HG03135 (cell line): ENCODE data around the gene RBPMS2.
"Not testable (repeated sequence)": the region's sequence is repeated elsewhere in the genome, so short reads cannot be mapped to it uniquely, and the experiment has no call there.

ENCODE experiments used
- ATAC-seq: cut with Tn5 transposase; IDR thresholded peaks from one replicate; pipeline ENCODE4 v1.9.1; 2021; ENCODE audit warnings: mild to moderate bottlenecking, moderate library complexity; ENCODE audit not compliant: unreplicated experiment

Gene RBPMS2

DNA sequence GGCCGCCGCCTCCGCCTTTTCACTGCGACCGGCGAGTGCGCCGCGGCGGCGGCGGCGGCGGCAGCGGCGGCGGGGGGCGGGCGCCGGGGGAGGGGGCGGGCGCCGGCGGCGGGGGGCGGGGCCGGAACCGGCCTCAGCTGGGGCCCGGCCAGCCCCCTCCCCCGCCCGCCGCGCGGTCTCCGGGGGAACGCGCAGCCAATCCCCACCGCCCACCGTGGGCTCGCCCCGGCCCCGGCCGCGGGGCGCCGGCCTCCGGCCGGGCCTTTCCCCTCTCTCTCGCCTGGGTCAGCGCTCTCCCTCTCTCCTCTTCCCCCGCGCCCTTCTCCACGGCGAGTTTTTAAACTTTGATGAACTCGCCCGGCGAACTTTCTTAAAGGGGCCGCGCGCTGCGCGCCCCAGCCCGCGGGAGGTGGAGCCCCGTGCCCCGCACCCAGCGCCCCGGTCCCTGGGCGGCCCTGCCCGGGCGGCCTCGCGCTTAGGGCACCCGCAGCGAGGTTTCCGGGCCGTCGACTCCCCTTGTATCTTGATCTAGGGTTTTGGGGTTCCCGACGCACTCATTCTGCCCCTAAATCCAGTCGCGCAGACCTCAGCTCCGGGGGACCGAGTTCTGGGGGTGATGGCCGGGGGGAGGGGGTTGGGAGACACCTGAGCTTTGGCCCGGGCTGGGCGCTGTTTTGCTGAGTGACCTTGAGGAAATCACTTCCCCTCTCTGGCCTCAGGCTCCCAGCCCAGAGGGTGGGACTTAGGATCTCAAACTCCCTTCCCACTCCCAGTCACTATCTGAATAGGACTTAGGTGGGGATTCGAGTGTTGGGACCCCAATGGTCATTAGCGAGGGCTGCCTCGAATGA is at the start of gene RBPMS2:
Gene RBPMS2 (minus strand): TSS at position 39 of the 851 bp plus-strand sequence. CDS start 270 bp downstream, outside the sequence.
- no peak for ATAC-seq

DNA sequence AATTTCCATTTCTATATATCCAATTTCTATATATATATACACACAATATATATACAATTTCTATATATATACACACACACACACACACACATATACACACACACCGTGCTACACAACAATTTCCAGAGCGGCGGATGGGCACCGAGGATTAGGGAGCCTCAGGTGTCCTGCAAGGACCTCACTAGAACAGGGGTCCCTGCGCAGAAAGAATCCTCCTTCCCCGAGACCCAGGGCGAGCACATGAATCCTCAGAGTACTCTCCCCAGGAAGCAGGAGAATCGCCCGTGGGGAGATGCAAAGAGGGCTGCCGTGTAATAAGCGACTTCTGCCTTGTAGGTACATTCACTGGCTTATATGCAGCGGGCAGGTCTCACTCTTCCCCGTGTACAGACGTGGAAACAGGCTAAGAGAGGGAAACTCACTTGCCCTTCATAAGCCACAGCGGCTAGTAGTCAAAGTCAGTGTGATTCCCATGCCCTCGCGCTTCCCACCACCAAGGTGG is 49.6 kb upstream of the RBPMS2 start:
- no peak for ATAC-seq

- no peak for ATAC-seq
Measured at GRCh38 chr15:64816452-64816851, 41.1 kb upstream of the RBPMS2 start.

DNA sequence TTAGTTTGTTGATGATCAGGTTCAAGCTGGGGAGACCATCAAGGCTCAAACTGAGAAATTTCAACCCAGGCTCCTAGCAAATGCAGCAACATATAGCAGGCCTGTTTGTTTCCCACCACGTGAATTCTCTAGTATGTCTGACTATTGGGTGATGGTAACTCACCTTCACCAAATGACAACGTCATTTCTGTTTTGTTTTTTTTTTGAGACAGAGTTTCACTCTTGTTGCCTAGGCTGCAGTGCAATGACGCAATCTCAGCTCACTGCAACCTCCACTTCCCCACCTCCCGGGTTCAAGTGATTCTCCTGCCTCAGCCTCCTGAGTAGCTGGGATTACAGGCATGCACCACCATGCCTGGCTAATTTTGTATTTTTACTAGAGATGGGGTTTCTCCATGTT is 39.6 kb upstream of the RBPMS2 start:
- not testable (repeated sequence) for ATAC-seq

DNA sequence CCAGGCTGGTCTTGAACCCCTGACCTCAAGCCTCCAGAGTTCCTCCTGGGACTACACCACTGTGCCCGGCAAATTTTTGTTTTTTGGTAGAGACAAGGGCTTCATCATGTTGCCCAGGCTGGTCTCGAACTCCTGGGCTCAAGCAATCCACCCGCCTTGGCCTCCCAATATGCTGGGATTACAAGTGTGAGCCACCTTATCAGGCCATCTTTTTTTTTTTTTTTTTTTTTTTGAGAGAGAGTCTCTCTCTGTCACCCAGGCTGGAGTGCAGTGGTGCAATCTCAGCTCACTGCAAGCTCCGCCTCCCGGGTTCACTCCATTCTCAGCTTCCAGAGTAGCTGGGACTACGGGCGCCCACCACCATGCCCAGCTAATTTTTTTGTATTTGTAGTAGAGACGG is 38.9 kb upstream of the RBPMS2 start:
- ATAC-seq = not testable (repeated sequence)

- peak; percentile 37 for ATAC-seq
Measured at GRCh38 chr15:64813075-64813474, 37.7 kb upstream of the RBPMS2 start.

DNA sequence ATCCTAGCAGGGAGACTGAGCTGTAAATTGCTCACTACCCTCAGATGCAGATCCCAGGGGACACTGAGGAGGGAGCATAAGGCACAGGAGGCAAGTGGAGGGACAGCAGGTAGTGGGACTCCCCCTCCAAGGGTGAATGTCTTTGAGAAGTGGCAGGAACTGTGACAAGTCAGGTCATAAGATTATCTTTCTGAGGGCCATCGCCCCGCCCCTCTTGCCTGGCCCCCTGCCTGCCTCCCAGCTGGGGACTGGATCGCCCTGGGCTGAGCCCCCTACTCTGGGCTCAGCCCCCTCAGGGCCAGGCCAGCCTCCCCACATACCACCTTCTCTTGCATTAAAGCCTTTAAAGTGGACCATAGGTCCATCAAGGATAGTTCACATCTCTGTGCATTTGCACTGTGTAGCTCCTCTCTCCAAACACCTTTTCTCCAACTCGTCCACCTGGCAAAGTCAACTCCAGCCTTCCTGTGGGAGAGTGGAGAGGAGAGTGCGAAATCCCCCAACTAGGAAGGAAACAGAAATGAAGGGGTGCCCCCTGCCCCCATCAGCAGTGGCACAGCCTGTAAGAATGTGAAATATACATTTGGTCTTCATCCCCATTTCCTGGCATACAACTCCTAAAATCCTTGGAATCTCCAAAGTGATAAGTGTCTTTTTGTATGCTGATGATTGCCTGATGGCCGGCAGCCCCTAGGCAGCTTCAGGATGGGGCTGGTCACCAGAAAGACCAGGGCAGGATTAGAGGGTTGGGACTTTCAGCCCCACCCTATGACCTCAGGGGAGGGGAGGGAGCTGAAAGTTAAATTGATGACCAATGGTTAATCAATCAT is 35.3 kb upstream of the RBPMS2 start:
- ATAC-seq = no peak

DNA sequence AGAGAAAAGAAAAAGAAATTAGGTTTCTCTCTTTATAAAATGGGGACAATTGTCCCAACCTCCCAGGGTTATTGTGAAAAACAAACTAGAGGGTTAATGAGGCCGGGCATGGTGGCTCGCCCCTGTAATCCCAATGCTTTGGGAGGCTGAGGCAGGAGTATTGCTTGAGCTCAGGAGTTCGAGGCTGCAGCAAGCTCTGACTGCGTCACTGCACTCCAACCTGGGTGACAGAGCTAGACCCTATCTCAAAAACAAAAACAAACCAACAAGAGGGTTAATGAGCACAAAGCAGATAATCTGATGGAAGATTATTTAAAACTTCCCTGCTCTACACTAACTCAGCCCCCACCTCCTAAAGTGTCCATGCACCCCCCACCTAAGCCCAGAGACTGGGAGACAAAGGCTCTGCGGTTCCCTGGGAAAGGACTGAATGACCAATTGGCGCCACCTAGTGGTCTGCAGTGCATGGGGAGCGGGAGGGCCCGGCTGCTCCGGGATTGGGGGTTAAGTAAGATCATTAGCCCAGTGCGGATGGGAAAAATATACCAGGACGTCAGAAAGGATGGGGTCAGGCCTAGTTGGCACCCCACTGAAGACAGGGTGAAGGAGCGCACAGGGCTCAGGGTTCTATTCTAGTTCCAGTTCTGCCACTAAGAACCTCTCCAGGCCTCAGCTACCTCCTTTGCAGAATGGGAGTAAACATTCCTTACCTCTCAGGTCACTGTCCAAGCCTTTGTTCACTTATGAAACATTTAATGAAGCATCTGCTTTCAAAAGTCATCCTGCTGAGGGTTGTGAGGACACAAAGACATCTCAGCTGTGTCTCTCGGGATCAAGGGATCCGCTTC is 34.5 kb upstream of the RBPMS2 start:
- no peak for ATAC-seq

GRCh38 chr15:64808785-64809453 is 33.5 kb upstream of the RBPMS2 start:
- ATAC-seq = no peak

GRCh38 chr15:64807751-64808222 is 32.4 kb upstream of the RBPMS2 start:
- ATAC-seq = no peak

GRCh38 chr15:64807051-64807749 is 31.8 kb upstream of the RBPMS2 start:
- ATAC-seq = no peak

DNA sequence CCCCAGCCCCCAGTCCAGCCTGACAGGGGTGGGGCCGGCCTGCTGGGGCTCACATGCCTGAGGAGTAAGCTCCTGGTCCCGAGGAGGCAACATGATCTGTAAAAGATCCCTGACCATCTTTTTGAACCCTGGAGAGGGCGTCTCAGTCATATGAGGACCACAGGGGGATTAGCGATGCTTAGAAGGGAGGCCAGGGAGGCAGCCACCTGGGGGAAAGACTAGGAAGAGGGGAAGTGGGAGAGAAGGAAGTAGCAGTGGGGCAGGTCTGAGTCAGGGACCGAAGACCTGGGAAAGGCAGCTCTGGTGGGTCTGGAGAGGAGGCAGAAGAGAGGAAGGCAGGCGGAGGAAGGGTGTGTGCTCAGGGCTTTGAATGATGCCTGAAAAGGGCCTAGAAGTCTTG is 31.1 kb upstream of the RBPMS2 start:
- no peak for ATAC-seq

DNA sequence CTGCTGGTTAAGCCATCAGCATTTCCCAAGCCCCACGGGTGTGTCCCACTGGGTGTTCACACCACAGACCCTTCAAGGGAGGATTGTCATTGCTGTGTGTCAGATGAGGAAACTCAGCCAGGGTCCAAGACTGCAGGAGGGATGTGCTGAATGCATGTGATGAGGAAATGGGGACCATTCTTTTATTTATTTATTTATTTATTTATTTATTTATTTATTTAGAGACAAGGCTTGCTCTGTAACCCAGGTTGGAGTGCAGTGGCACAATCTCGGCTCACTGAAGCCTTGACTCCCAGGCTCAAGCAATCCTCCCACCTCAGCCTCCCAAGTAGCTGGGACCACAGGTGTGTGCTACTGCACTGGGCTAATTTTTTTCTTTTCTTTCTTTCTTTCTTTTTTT is 29.2 kb upstream of the RBPMS2 start:
- ATAC-seq = no peak

GRCh38 chr15:64803526-64803925 is 28.1 kb upstream of the RBPMS2 start:
- no peak for ATAC-seq

GRCh38 chr15:64800476-64800875 is 25.1 kb upstream of the RBPMS2 start:
- ATAC-seq = no peak

DNA sequence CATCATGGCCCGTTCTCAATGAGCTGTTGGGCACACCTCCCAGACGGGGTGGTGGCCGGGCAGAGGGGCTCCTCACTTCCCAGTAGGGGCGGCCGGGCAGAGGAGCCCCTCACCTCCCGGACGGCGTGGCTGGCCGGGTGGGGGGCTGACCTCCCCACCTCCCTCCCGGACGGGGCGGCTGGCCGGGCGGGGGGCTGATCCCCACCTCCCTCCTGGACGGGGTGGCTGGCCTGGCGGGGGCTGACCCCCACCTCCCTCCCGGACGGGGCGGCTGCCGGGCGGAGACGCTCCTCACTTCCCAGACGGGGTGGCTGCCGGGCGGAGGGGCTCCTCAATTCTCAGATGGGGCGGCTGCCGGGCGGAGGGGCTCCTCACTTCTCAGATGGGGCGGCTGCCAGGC is 23.5 kb upstream of the RBPMS2 start:
- not testable (repeated sequence) for ATAC-seq

- not testable (repeated sequence) for ATAC-seq
Measured at GRCh38 chr15:64795921-64796320, 20.5 kb upstream of the RBPMS2 start.

DNA sequence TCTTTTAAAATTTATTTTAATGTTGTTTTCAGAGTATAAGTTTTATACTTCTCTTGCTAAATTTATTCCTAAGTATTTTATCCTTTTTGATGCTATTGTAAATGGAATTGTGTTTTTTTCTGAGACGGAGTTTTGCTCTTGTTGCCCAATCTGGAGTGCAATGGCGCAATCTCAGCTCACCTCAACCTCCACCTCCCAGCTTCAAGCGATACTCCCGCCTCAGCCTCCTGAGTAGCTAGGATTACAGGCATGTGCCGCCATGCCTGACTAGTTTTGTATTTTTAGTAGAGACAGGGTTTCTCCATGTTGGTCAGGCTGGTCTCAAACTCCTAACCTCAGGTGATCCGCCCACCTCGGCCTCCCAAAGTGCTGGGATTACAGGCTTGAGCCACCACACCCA is 19.9 kb upstream of the RBPMS2 start:
- ATAC-seq = not testable (repeated sequence)

DNA sequence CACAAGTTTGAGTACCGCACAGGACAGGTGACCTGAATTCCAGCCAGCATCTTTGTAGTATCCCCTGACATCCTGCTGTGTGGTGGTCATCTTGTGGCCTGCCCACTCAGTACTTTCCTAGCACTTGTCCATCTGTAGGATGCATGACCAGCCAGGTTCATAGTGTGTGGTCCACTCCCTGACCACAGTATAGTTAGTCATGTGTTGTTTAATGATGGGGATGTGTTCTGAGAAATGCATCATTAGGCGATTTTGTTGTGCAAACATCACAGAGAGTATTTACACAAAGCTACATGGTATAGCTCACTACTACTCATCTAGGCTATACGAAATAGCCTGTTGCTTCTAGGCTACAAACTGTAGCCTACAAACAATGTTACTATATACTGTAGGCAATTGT is 16.9 kb upstream of the RBPMS2 start:
- ATAC-seq = no peak

GRCh38 chr15:64791401-64791800 is 16.0 kb upstream of the RBPMS2 start:
- ATAC-seq = no peak
